Lower leg skin (tissue), 3 donors: ENCODE measurements around the gene SH3BP2.

Experiments
- CTCF ChIP-seq, 3 donors: fragments of 450-650 bp; IDR thresholded peaks; one replicate each; pipeline ENCODE4 v1.5.1; 2016; ENCODE audit warnings: antibody characterized with exemption in 3 of 3, mild to moderate bottlenecking in 3 of 3, moderate library complexity in 2 of 3
- POLR2A ChIP-seq, 2 donors: fragments of 450-650 bp; IDR thresholded peaks; one replicate each; pipeline ENCODE4 v1.6.1; 2016 to 2017; ENCODE audit warnings: antibody characterized with exemption in 2 of 2, mild to moderate bottlenecking in 1 of 2, moderate library complexity in 1 of 2

- TF ChIP-seq POLR2A (IDR thresholded peaks at IDR 0.05) (no peak), CTCF (IDR thresholded peaks at IDR 0.05) (no peak)
These were observed 82.7 kb downstream of the SH3BP2 start for GRCh38 chr4:2875556-2875955.
